ENCODE measurements around the gene USH2A. TPM values are rescaled to one million over a fixed set of nuclear protein-coding genes. Genes with fewer than 3 reads are reported as not detected.

USH2A gene
- total and polyA plus RNA-seq, 5 experiments from 2014 or later: not detected

DNA sequence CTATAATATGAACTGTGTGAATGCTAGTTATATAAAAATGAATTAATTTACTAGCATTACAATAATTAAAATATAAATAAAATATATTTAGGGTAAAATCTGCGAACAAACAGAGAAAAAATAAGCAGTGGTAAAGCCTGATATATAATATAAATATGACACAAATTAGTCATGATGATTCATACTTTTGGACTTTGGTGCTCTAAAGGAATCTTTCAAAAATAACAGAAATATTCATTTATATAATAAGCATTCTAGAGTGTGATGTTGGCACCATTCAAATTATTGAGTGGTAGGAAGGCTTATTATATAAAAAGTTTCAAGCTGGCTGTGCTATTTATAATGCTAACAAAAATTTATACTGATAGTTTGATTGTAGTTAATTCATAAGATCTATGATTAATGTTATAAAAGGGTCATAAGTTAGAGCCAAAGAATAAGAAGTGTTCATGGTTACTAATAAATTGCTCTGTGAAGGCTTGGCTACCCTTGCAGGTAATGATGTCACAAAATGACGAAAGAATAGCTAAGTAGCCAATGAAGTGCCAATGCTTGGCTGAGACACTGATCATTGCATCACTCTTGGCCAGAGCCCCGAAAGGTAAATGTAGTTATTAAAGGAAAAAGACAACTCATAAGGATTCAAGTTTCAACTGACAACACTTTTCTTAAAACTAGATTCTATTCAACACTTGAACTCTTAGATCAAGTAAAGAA lies 108.7 kb downstream of the USH2A start:
- Mint-ChIP-seq H3K4me3 (no peak overlapping the region), H3K27me3 (no peaks in the 10 kb centered on the region), H3K4me1 (peaks cover 0 to 2% (median 0%) of the 10 kb centered on the region in 4 donors), H3K27ac (no peak overlapping the region), H3K36me3 (no peaks in the 10 kb centered on the region), H3K9me3 (peaks cover 4 to 25% (median 10%) of the 10 kb centered on the region in 9 donors)
- ATAC-seq: no peak
- POLR2A ChIA-PET: no interaction called here
- DNase-seq: no peak

DNA sequence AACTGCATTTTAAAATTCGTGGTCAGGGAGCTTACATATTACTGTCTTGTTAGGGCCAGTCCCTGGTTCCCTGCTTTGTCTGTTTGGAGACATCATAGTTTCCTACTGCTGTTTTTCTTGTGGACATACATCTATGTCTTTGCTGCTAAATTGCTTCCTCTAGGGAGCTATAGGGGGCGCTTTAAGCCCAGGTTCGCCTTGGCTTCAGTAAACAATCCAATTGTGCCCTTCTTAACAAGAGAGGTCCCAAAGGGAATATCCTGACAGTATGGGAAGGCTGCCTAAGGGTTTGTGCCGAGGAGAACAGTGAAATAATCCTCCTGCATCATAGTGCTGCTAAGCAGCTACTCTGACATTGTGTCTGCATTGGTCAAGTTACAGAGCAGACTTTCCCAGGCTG lies 112.5 kb downstream of the USH2A start:
- no peak for DNase-seq
- Mint-ChIP-seq H3K9me3 (peaks cover 2 to 25% (median 12%) of the 10 kb centered on the region in 9 donors), H3K27me3 (no peaks in the 10 kb centered on the region), H3K4me3 (no peak overlapping the region), H3K4me1 (peaks cover 0 to 2% (median 0%) of the 10 kb centered on the region in 4 donors), H3K36me3 (no peaks in the 10 kb centered on the region), H3K27ac (no peak overlapping the region)
- ATAC-seq: no peak
- POLR2A ChIA-PET: no interaction called here

DNA sequence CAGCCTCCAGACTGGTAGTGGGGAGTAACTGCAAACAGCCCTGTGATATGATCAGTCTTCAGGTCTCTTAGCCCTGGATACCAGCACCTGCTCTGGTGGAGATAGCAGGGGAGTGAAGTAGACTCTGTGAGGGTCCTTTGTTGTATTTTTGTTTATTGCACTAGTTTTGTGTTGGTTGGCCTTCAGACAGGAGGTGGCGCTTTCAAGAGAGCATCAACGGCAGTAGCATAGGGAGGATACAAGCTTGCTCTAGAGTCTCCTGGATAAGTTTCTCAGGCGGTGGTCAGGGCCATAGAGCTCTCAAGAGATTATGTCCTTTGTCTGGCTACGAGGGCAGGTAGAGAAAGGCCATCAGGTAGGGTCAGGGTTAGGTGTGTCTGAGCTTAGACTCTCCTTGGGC lies 116.4 kb downstream of the USH2A start:
- Mint-ChIP-seq H3K36me3 (no peaks in the 10 kb centered on the region), H3K9me3 (peaks cover 0 to 9% (median 3%) of the 10 kb centered on the region in 9 donors), H3K4me3 (no peak overlapping the region), H3K27me3 (no peaks in the 10 kb centered on the region), H3K27ac (no peak overlapping the region), H3K4me1 (no peaks in the 10 kb centered on the region)
- DNase-seq (no peak), ATAC-seq (no peak)
- POLR2A ChIA-PET: no interaction called here

- no peak overlapping the region for H3K27ac Mint-ChIP-seq
- no peaks in the 10 kb centered on the region for H3K27me3 Mint-ChIP-seq
- H3K9me3 Mint-ChIP-seq: peaks cover 0 to 9% (median 3%) of the 10 kb centered on the region in 9 donors
- no peaks in the 10 kb centered on the region for H3K36me3 Mint-ChIP-seq
- H3K4me3 Mint-ChIP-seq: no peak overlapping the region
- ATAC-seq: no peak
- H3K4me1 Mint-ChIP-seq: no peaks in the 10 kb centered on the region
- POLR2A ChIA-PET: no interaction called here
- DNase-seq: no peak
These were observed 119.6 kb downstream of the USH2A start for GRCh38 chr1:216303690-216304089.

DNA sequence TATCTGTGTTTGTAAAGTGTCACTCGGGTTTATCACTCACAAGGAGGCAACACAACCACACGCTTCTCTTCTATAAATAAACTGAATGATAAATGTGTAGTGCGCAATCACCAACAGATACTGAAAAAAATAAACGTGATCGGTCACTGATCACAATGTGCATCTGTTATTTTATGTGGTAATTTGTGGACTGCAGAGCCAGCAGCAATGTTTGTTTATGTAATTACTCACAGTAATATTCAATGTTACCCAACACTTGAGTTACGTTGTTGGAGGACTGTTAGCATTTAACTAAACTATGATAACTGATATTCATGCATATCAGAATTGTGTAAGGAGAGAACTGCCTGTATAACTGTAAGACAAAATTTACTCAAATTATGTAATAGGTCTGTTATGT lies 129.6 kb downstream of the USH2A start:
- peaks cover 0 to 12% (median 2%) of the 10 kb centered on the region in 9 donors for H3K9me3 Mint-ChIP-seq
- H3K4me3 Mint-ChIP-seq: no peak overlapping the region
- no peaks in the 10 kb centered on the region for H3K36me3 Mint-ChIP-seq
- ATAC-seq (no peak), DNase-seq (no peak)
- H3K27me3 Mint-ChIP-seq: no peaks in the 10 kb centered on the region
- no peak overlapping the region for H3K27ac Mint-ChIP-seq
- H3K4me1 Mint-ChIP-seq: no peaks in the 10 kb centered on the region
- POLR2A ChIA-PET: no interaction called here

GRCh38 chr1:216290074-216290473 lies 133.2 kb downstream of the USH2A start:
- H3K4me1 Mint-ChIP-seq: no peaks in the 10 kb centered on the region
- no peaks in the 10 kb centered on the region for H3K36me3 Mint-ChIP-seq
- DNase-seq (no peak), ATAC-seq (no peak)
- POLR2A ChIA-PET: no interaction called here
- no peaks in the 10 kb centered on the region for H3K27me3 Mint-ChIP-seq
- no peak overlapping the region for H3K4me3 Mint-ChIP-seq
- H3K27ac Mint-ChIP-seq: no peak overlapping the region
- H3K9me3 Mint-ChIP-seq: peaks cover 0 to 24% (median 10%) of the 10 kb centered on the region in 9 donors

GRCh38 chr1:216285052-216285451 lies 138.2 kb downstream of the USH2A start:
- H3K9me3 Mint-ChIP-seq: peaks cover 0 to 27% (median 12%) of the 10 kb centered on the region in 9 donors
- no peaks in the 10 kb centered on the region for H3K4me1 Mint-ChIP-seq
- H3K27ac Mint-ChIP-seq: no peak overlapping the region
- H3K27me3 Mint-ChIP-seq: no peaks in the 10 kb centered on the region
- ATAC-seq (no peak), DNase-seq (no peak)
- H3K36me3 Mint-ChIP-seq: peaks cover 0 to 7% (median 0%) of the 10 kb centered on the region in 3 donors
- POLR2A ChIA-PET: no interaction called here
- H3K4me3 Mint-ChIP-seq: no peak overlapping the region

DNA sequence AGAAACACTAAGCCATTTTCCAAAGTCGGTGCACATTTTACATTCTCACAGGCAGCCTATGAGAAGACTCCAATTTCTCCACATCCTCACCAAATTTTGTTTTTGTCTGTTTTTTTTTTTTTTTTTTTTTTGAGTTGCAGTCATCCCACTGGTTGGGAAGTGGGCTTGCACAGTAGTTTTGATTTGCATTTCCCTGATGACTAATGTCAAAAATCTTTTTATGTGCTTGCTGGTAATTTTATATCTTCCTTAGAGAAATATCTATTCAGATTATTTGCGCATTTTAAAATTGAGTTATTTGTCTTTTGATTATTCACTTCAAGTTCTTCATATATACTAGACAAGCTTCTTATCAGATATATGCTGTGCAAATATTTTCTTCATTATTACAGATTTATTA lies 141.5 kb downstream of the USH2A start:
- no peak for ATAC-seq
- Mint-ChIP-seq H3K27ac (no peak overlapping the region), H3K9me3 (peaks cover 7 to 43% (median 20%) of the 10 kb centered on the region in 9 donors), H3K4me1 (no peaks in the 10 kb centered on the region), H3K4me3 (no peak overlapping the region), H3K36me3 (peaks cover 0 to 7% (median 0%) of the 10 kb centered on the region in 3 donors), H3K27me3 (no peaks in the 10 kb centered on the region)
- no peak for DNase-seq
- POLR2A ChIA-PET: no interaction called here

- H3K27me3 Mint-ChIP-seq: peaks cover 0 to 2% (median 0%) of the 10 kb centered on the region in 5 donors
- POLR2A ChIA-PET: no interaction called here
- H3K4me1 Mint-ChIP-seq: no peaks in the 10 kb centered on the region
- no peak overlapping the region for H3K4me3 Mint-ChIP-seq
- no peak overlapping the region for H3K27ac Mint-ChIP-seq
- ATAC-seq (no peak), DNase-seq (no peak)
- peaks cover 0 to 11% (median 6%) of the 10 kb centered on the region in 9 donors for H3K9me3 Mint-ChIP-seq
- H3K36me3 Mint-ChIP-seq: no peaks in the 10 kb centered on the region
These were observed 153.0 kb downstream of the USH2A start for GRCh38 chr1:216270086-216270773.

- Mint-ChIP-seq H3K4me1 (no peaks in the 10 kb centered on the region), H3K4me3 (no peak overlapping the region), H3K27me3 (no peaks in the 10 kb centered on the region), H3K36me3 (no peaks in the 10 kb centered on the region), H3K27ac (no peak overlapping the region), H3K9me3 (peaks cover 0 to 27% (median 9%) of the 10 kb centered on the region in 9 donors)
- POLR2A ChIA-PET: no interaction called here
- ATAC-seq: no peak
- DNase-seq: no peak
These were observed 161.6 kb downstream of the USH2A start for GRCh38 chr1:216261631-216262030.

- POLR2A ChIA-PET: no interaction called here
- Mint-ChIP-seq H3K27ac (no peak overlapping the region), H3K4me1 (no peaks in the 10 kb centered on the region), H3K4me3 (no peak overlapping the region), H3K27me3 (no peaks in the 10 kb centered on the region), H3K9me3 (peaks cover 0 to 27% (median 9%) of the 10 kb centered on the region in 9 donors), H3K36me3 (no peaks in the 10 kb centered on the region)
- no peak for DNase-seq
- ATAC-seq: no peak
These were observed 164.4 kb downstream of the USH2A start for GRCh38 chr1:216258856-216259255.

DNA sequence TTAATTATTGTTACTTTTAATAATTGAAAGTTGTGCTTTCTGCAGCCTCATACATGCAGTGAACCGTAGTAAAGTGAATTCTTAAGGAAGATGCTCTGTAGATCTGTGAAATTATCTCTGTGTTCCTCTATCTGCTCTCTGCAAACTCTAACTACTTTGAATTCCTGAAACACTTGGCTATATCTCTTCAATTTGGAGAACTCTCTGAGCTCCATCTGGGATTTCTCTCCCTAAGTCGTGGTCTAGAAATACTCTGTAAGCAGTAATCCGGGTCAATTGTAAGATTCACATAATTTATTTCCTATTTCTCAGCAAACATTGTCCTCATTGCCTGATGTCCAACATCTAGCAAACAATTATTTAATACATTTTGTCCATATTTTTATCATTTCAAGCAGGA lies 164.9 kb downstream of the USH2A start:
- no peak for ATAC-seq
- no peak overlapping the region for H3K27ac Mint-ChIP-seq
- no peaks in the 10 kb centered on the region for H3K36me3 Mint-ChIP-seq
- POLR2A ChIA-PET: no interaction called here
- DNase-seq: no peak
- peaks cover 0 to 27% (median 10%) of the 10 kb centered on the region in 9 donors for H3K9me3 Mint-ChIP-seq
- H3K4me3 Mint-ChIP-seq: no peak overlapping the region
- no peaks in the 10 kb centered on the region for H3K4me1 Mint-ChIP-seq
- H3K27me3 Mint-ChIP-seq: no peaks in the 10 kb centered on the region

GRCh38 chr1:216250861-216251260 lies 172.4 kb downstream of the USH2A start:
- DNase-seq (no peak), ATAC-seq (no peak)
- H3K36me3 Mint-ChIP-seq: no peaks in the 10 kb centered on the region
- H3K4me1 Mint-ChIP-seq: no peaks in the 10 kb centered on the region
- no peaks in the 10 kb centered on the region for H3K27me3 Mint-ChIP-seq
- H3K9me3 Mint-ChIP-seq: peaks cover 0 to 14% (median 6%) of the 10 kb centered on the region in 9 donors
- POLR2A ChIA-PET: no interaction called here
- no peak overlapping the region for H3K4me3 Mint-ChIP-seq
- H3K27ac Mint-ChIP-seq: no peak overlapping the region

All from naive thymus-derived CD8-positive, alpha-beta T cell (primary cell).